Motor neuron (in vitro differentiated cells): ENCODE results near the gene CHD6. TPM values are rescaled to one million over a fixed set of nuclear protein-coding genes. Genes with fewer than 3 reads are reported as not detected.

Source experiments
- ATAC-seq, 8 experiments: fragments of 200-7000 bp; cut with Tn5 transposase; replicated peaks in 6 of 8; 2 replicates each; pipeline ENCODE4 v1.8.0; 2021; ENCODE audit warnings: mild to moderate bottlenecking in 8 of 8, moderate library complexity in 8 of 8
- H3K27ac ChIP-seq, 2 donors: fragments of 250-450 bp; sonication (Bioruptor Pico); 2 replicates each; pipeline ENCODE4 v1.9.0; 2021; ENCODE audit warnings: antibody characterized with exemption in 2 of 2, mild to moderate bottlenecking in 2 of 2, moderate library complexity in 1 of 2
- H3K4me1 ChIP-seq, 2 donors: fragments of 250-450 bp; sonication (Bioruptor Pico); replicated peaks in 1 of 2; 2 replicates each; pipeline ENCODE4 v1.6.1; 2021; ENCODE audit warnings: antibody characterized with exemption in 2 of 2, mild to moderate bottlenecking in 2 of 2, moderate library complexity in 1 of 2
- H3K4me3 ChIP-seq, 5 donors: fragments of 250-450 bp; sonication (Bioruptor Pico); 2 replicates each; pipeline ENCODE4 v1.9.0; 2021; ENCODE audit warnings: antibody characterized with exemption in 5 of 5, mild to moderate bottlenecking in 5 of 5, moderate library complexity in 4 of 5
- WGBS, 10 experiments: fragments of 450-650 bp; shearing (Covaris generic); methylation state at CpG; one replicate each; pipeline ENCODE4 v1.0.0; 2022; 5-methylcytosine and 5-hydroxymethylcytosine counted together
- in situ Hi-C, 9 experiments: fragments of 400-800 bp; cut with MboI; loops; one replicate each; pipeline ENCODE4 v1.15.0; 2021; ENCODE audit warnings: low sequenced_read_pairs in 9 of 9, low pct_unique_long_range_greater_than_20kb in 2 of 9; ENCODE audit not compliant: unreplicated experiment in 9 of 9
- total RNA-seq, 8 experiments: library from RNA; unstranded; fragments of 300-600 nt; gene quantifications; 2 replicates each; pipeline versions ENCODE4 v1.2.3 to v1.2.4, GENCODE V29; 2022

The CHD6 gene
- total RNA-seq, 8 experiments from 2014 or later, result 19.4 to 59.2 (median 37.5) TPM

DNA sequence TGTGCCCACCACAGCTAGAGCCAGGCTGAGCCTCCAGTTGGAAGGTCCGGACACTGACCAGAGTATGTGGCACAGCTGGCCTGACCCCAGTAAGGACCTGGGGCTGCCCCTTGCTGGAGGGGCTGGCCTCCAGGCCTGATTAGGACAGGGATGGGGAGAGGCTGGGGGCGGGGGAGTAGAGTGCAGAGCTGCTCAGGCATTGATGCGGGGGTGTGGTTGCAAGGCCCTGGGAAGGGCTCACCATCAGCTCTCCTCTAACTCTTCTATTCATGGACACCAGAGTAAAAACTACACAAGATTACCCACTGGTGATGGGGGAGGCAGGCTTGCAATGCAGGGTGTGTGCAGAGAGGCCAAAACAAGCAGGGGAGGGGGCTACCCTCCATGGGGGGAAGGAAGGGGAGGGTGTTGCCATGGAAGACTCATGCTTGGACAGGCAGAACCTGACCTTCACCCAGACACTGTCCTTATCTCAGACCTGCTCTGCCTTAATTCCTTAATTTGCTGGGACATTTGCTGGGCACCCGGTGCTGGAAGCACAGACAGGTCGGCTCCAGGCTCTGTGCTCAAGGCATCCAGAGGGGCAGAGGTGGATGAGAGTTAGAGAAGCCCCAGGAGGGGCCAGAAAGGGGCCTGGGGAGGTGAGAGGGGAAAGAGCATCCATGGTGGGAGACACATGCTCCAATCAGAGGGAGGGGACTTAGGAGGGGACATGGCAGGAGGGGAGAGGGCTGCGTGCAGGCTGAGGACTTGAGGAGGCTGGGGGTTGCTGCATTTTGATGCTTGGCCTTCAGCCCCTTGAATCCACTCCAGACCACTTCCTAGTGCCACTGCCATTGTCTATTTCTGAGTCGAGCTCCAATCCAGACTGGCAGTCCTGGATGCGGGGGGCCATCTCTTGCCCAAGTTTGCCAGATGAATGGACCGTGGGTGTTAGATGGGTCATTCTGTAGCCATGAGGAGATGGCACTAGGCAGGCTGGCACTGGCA lies 244.0 kb downstream of the CHD6 start:
- WGBS, 10 experiments, result 95 to 100% methylated on average over 1 to 3 of the region's 9 CpGs; no CpG with 5 or more reads in 8 of the 10 experiments
- Histone ChIP-seq H3K27ac (no peak overlapping the region), H3K4me1 (no peaks in the 10 kb centered on the region), H3K4me3 (no peak overlapping the region)
- ATAC-seq, result peak in 3 of 8 experiments; percentile 47 to 81 (median 59)
- in situ Hi-C loops, result no loop called here

DNA sequence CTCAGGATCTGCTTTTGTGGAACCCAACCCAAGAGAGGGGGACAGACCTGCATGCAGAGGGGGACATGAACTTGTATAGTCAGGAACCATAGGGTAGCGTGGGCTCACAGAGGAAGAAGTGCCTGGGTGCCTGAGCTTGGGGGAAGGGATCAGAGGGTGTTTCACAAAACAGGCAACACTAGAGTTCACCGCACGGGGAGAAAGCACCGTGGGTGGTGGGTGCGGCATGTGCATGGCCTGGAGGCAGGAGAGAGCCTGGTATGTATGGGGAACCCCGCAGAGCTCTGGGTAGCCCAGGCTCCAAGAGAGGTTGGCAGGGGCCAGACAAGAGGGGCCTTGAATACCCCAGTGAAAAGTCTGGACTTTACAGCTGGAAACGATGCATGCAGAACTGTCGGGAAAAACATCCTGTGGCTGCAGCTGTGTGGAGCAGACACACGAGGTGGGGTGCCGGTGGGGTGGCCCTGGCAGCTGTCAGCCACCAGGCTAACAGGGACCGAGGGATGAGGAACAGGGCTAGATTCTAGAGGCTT lies 244.9 kb downstream of the CHD6 start:
- peak in 1 of 8 experiments; percentile 46 for ATAC-seq
- in situ Hi-C loops, result no loop called here
- H3K27ac ChIP-seq, result no peak overlapping the region
- H3K4me3 ChIP-seq, result no peak overlapping the region
- H3K4me1 ChIP-seq, result no peaks in the 10 kb centered on the region
- WGBS, 10 experiments, result 24 to 100% (median 40%) methylated on average over 1 to 3 of the region's 11 CpGs; no CpG with 5 or more reads in 7 of the 10 experiments

DNA sequence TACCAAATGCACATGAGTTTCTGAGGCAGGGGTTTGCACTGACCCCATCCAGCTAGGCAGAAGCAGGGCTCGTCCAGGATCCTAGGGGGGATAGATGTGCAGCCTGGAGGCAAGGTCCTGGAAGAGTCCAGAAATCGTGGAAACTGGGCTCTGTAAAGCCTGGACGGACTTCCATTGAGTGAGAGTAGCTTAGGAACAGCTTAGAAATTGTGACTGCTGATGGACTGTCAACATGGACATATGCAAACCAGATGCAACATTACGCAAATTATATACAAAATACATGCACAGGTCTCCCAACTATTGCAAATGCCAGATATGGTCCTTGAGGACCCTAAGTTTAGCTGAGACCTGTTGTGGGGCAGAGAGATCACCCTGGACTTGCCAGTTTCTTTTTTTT lies 246.8 kb downstream of the CHD6 start:
- 0 to 80% (median 73%) methylated on average over 1 to 3 of the region's 4 CpGs; no CpG with 5 or more reads in 5 of the 10 experiments for WGBS, 10 experiments
- ATAC-seq, result no peak
- in situ Hi-C loops, result no loop called here
- Histone ChIP-seq H3K27ac (no peak overlapping the region), H3K4me1 (no peaks in the 10 kb centered on the region), H3K4me3 (no peak overlapping the region)

DNA sequence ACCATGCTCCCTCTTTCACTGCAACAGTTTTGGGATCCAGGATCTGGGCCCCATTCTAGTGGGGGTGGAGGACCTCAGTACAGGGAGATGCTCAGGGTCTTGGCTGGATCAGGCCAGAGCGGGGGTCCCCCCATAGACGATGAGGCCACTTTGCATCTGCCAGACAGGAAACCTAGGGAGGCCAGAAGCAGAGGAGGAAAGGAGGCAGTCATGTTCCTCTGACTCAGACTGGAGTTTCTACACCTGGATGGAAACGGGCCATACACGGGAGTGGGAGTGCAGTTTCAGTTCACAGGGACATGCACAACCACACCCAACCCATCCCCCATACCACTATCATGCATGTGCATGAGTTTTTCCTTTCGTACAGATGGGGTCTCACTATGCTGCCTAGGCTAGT lies 248.0 kb downstream of the CHD6 start:
- Histone ChIP-seq H3K4me1 (no peaks in the 10 kb centered on the region), H3K27ac (no peak overlapping the region), H3K4me3 (no peak overlapping the region)
- no peak for ATAC-seq
- in situ Hi-C loops, result no loop called here
- WGBS, 10 experiments, result 30 to 94% (median 77%) methylated on average over 2 to 4 of the region's 5 CpGs; no CpG with 5 or more reads in 3 of the 10 experiments

DNA sequence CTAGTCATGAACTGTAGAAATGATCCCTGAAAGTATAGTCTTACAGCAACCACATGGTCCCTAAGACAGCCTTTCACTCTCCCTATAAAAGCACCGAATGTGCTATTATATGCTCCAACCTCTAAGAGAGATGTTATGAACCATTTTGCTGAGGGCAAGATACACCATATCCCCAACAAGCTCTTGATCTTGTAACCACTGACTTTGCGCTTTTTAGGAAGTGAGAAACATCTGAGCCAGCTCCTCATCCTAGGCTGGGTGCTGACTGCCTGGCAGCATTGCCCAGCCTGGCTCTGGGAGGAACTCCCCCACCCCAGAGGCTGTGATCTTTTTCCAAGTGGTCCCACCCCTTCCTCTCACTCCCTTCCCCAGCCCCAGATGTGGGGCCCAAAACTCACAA lies 248.5 kb downstream of the CHD6 start:
- in situ Hi-C loops, result no loop called here
- WGBS, 10 experiments, result 33 to 100% methylated on average over 1 of the region's 2 CpGs; no CpG with 5 or more reads in 8 of the 10 experiments
- H3K4me3 ChIP-seq, result no peak overlapping the region
- no peak for ATAC-seq
- no peaks in the 10 kb centered on the region for H3K4me1 ChIP-seq
- no peak overlapping the region for H3K27ac ChIP-seq

DNA sequence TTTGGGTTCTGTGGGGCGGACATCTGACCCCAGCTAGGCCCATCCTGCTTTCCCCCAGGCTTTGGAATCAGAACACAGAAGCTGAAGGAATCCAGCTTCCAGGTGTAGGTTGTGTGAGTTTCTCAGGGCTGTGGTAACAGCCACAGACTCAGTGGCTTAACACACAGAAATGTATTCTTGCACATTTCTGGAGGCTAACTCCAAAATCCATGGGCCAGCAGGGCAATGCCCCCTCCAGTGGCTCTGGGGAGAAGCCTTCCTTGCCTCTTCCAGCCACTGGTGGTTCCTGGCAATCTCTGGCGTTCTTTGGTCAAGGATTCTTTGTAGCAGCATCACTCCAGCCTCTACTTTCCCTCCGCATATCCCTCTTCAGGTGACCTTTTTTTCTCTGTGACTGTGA lies 250.2 kb downstream of the CHD6 start:
- no peak for ATAC-seq
- Histone ChIP-seq H3K27ac (no peak overlapping the region), H3K4me3 (no peak overlapping the region), H3K4me1 (no peaks in the 10 kb centered on the region)
- 89 to 100% (median 100%) methylated on average over 1 of the region's 3 CpGs; no CpG with 5 or more reads in 5 of the 10 experiments for WGBS, 10 experiments
- in situ Hi-C loops, result no loop called here

DNA sequence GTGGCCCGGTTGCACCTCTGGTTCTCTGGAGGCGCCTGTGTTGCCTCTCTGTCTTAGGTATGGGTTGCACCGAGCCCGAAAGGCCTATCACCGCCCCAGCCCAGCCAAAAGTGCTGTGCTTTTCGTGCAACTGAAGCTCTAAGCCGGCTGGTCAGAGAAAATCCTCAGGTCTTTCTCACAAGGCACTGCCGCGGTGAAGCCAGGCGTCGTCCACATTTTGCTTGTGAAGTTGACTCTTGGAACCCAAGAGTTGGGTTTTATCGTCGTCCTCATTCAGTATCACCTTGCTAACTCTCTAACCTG lies 250.8 kb downstream of the CHD6 start:
- Histone ChIP-seq H3K4me3 (no peak overlapping the region), H3K27ac (no peak overlapping the region), H3K4me1 (no peaks in the 10 kb centered on the region)
- no peak for ATAC-seq
- in situ Hi-C loops, result no loop called here
- 60 to 100% (median 80%) methylated on average over 2 to 8 of the region's 13 CpGs; no CpG with 5 or more reads in 6 of the 10 experiments for WGBS, 10 experiments

DNA sequence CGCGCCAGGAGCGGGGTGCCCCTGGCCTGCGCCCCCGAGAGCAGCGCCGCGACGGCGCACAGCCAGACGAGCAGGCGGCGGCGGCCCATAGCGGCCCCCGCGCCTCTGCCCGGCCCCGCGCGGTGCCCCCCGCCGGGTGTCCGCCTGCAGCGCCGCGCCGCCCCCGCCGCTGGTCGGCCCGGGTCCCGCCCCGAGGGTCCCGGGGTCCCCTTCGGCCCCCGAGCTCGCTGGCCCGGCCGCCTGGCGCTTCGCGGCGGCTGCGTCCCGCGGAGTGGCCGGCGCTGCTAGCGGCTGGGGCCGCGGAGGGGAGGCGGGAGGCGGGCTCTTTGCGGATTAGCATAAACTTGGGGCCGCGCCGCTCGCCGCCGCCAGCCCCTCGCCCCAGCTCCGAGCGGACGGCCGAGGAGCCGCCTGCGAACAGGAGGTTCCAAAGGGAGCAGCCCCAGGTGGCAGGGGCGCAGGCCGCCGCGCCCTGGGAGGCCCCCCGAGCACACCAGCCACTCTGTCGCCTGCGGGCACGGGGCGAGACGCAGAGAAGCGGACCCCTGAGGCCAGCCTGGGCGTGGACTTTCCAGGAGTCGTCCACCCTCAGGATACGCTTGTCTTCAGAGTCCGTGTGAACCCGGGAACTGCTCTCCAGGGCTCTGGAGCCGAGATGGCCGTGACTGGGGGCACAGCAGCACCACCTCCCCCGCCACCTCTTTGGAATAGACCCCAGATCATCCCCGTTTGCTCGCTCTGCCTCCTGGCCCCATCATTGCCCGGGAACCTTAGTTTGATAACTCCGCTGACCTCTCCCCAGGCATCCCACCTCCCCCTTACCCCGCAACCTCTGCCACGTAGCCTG lies 251.4 kb downstream of the CHD6 start, which contains the start of gene EMILIN3:
EMILIN3 (minus strand) TSS at position 273 of the 847 bp plus-strand sequence; CDS start at position 89, 184 bp downstream.
- no peak within 1 kb of the TSS for H3K27ac ChIP-seq
- in situ Hi-C loops, result no loop called here
- H3K4me1 ChIP-seq, result no peaks in the 10 kb centered on the region
- 0 to 100% (median 70%) methylated on average over 2 to 4 of the region's 93 CpGs; no CpG with 5 or more reads in 7 of the 10 experiments for WGBS, 10 experiments
- H3K4me3 ChIP-seq, result peak within 1 kb of the TSS; percentile 36 to 43 (median 39)
- ATAC-seq, result peak; percentile 35 to 83 (median 78)

DNA sequence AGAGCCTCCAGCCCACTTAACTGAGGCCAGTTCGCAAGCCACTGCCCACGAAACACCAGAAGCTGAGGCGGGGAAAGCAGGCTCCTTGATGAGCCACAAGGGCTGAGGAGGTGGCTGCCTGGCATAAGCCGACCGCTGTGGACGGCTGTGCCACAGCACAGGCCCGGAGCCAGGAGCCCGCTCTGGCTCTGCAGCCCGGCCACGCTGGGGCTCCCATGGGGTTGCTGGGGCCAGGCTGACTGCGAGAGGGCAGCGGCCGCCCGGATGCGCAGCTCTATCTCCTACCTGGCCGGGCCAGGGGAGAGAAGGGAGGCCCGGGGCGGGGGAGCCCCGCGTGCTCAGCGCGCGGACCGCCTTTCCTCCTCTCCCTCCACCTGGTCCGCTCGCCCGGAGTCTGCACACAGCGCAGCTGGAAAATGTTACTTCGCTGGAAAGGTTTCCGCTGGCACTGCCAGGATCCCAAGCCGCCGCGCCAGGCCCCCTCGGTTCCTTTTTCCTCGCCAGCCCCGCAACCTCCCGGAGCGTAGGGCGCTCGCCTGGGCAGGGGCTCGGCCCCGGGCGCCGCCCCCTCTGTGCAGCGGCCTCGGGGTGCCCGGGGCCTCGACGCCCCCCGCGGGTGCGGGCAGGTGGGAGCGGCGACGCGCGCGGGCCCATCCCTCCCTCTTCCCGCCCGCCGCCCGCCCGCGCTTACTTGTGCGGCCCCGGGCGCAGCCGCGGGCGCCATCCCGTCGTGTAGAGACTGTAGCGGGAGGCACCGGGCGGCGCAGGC lies 252.2 kb downstream of the CHD6 start:
- Histone ChIP-seq H3K27ac (no peak overlapping the region), H3K4me1 (no peaks in the 10 kb centered on the region), H3K4me3 (peak overlapping the region; percentile 36 to 43 (median 39))
- WGBS, 10 experiments, result 0 to 30% (median 21%) methylated on average over 1 to 7 of the region's 76 CpGs; no CpG with 5 or more reads in 7 of the 10 experiments
- in situ Hi-C loops, result no loop called here
- ATAC-seq, result peak; percentile 26 to 75 (median 67)

DNA sequence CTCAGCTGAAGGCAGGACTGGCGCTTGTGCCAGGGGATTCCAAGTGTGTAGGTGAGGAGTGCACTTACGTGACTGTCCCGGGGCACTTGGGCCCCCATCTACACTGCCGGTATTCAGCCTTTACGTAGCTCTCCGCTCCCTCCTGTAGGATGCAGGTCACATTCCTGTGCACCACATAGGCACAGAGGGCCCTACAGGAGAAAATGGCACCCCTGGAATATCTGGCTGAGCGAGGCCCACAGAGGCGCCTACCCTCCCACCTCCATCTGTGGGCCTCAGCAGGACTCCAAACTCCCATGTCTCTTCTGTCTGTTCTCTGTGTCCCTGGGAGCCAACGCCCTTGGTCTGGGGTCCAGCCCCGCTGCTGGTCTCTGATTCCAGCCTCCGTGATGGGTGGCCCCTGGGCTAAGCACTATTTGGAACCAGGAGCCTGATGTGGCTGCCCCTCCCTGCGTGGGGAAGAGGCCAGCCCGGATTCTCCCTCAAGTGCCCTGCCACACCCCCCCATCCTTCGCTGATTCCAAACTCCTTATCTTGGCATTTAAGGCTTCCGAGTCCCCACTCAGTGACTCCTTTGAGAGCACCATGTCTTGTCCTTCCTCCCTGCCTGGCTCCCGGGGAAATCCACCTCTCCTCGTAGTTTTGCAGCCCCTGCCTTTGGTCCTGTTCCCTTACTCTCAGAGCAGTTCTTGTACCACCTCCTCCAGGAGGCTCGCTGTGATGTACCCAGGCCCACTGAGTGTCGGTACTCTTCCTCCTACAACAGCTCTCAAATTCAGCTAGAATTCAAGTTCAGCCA lies 253.0 kb downstream of the CHD6 start:
- H3K27ac ChIP-seq, result no peak overlapping the region
- in situ Hi-C loops, result no loop called here
- ATAC-seq, result no peak
- 37 to 84% (median 59%) methylated on average over 2 to 7 of the region's 19 CpGs; no CpG with 5 or more reads in 6 of the 10 experiments for whole genome bisulfite sequencing, 10 experiments
- peak overlapping the region in 1 of 5 donors; percentile 43 for H3K4me3 ChIP-seq
- H3K4me1 ChIP-seq, result no peaks in the 10 kb centered on the region

DNA sequence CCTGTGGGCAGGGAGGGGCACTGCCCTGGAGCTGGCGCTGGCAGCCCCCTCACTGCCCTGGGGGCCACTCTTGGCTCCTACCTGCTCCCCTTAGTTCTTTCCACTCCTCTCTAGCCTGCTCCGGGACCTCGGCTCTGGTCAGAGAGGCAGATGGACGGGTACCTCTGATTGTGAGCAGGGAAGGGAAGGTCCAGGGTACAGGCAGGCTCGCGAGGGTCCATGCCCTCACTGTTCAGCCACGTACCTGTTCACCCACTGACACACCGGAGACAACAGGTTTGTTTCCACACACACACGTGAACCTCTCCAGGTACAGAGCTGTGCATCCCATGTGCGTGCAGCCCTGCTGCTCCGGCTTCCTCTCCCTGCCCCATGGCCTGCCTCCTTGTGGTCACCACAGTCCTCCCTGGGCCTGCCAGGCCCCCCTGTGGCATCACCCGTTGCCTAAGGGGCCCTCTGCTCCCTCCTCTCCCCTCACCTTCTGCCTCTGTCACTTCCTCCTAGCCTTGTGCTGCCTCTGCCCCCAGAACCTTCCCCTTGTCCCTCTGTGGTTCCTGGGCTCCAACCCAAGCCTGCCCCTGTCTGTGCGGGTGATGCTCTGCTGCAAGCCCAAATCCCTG lies 253.8 kb downstream of the CHD6 start:
- Histone ChIP-seq H3K4me3 (no peak overlapping the region), H3K4me1 (no peaks in the 10 kb centered on the region), H3K27ac (no peak overlapping the region)
- in situ Hi-C loops, result no loop called here
- 60 to 100% (median 92%) methylated on average over 1 to 6 of the region's 13 CpGs; no CpG with 5 or more reads in 7 of the 10 experiments for WGBS, 10 experiments
- ATAC-seq, result no peak
